Sigmoid colon (tissue), 7 donors: ENCODE measurements around the gene PLXND1. TPM values are rescaled to one million over a fixed set of nuclear protein-coding genes. Genes with fewer than 3 reads are reported as not detected.

ENCODE experiments used
- DNase-seq: peaks from one replicate; pipeline ENCODE4 v3.0.0-alpha.2; 2019
- H3K27ac ChIP-seq, 4 donors: fragments of 200-600 bp; sonication (generic); one replicate each; pipeline ENCODE4 v1.5.1; 2016 to 2019; ENCODE audit warnings: mild to moderate bottlenecking in 1 of 4
- H3K27me3 ChIP-seq, 3 donors: fragments of 200-600 bp; sonication (generic); one replicate each; pipeline ENCODE4 v1.5.1; 2019; ENCODE audit warnings: mild to moderate bottlenecking in 1 of 3
- H3K36me3 ChIP-seq, 4 donors: fragments of 200-600 bp; sonication (generic); one replicate each; pipeline ENCODE4 v1.5.1; 2016 to 2019
- H3K4me1 ChIP-seq, 4 donors: fragments of 200-600 bp; sonication (generic); one replicate each; pipeline ENCODE4 v1.5.1; 2017 to 2019
- H3K4me3 ChIP-seq, 4 donors: fragments of 200-600 bp; sonication (generic); one replicate each; pipeline ENCODE4 v1.5.1; 2017 to 2019; ENCODE audit warnings: mild to moderate bottlenecking in 2 of 4, moderate library complexity in 1 of 4
- H3K9me3 ChIP-seq, 4 donors: fragments of 200-600 bp in 3 of 4; sonication (generic) in 3 of 4; one replicate each; pipeline versions ENCODE4 v1.5.1 to v1.6.1; 2013 to 2019
- EP300 ChIP-seq, 4 donors: sonication (generic); formaldehyde crosslinking; IDR thresholded peaks; one replicate each; pipeline ENCODE4 v1.6.1; 2017; ENCODE audit warnings: antibody characterized with exemption in 4 of 4
- POLR2A ChIP-seq, 2 donors: fragments of 450-650 bp; IDR thresholded peaks; one replicate each; pipeline ENCODE4 v1.6.1; 2016; ENCODE audit warnings: antibody characterized with exemption in 2 of 2, mild to moderate bottlenecking in 2 of 2, moderate library complexity in 2 of 2
- POLR2AphosphoS5 ChIP-seq, 4 donors: sonication (generic); formaldehyde crosslinking; IDR thresholded peaks; one replicate each; pipeline ENCODE4 v1.6.1; 2017; ENCODE audit warnings: antibody characterized with exemption in 4 of 4
- WGBS, 2 donors: extraction: QIAGEN DNeasy Blood & Tissue Kit; methylation state at CpG; one replicate each; pipeline ENCODE4 v1.1.7; 2013; 5-methylcytosine and 5-hydroxymethylcytosine counted together
- intact Hi-C: fragments of 100-400 bp; cut with DNase I; formaldehyde crosslinking; loops from one replicate; pipeline ENCODE4 v1.15.1; 2023
- polyA plus RNA-seq, 3 donors: library from polyadenylated mRNA; stranded (reverse); fragments of 200-250 nt; gene quantifications; one replicate each; pipeline ENCODE4 v1.2.3, GENCODE V29; 2013
- total RNA-seq, 4 donors: library from RNA; depleted of rRNA; stranded (reverse); fragments of >200 nt; gene quantifications; one replicate each; pipeline ENCODE4 v1.1.0, GENCODE V29; 2016
- TF ChIP-seq, protein P1 (sequence below), 4 experiments: fragments of 450-650 bp in 3 of 4; fragments of 200-600 bp in 1 of 4; IDR thresholded peaks; one replicate each; pipeline ENCODE4 v1.5.1; 2016 to 2019; ENCODE audit warnings: antibody characterized with exemption in 4 of 4, mild to moderate bottlenecking in 3 of 4, moderate library complexity in 2 of 4
- donor health status: healthy with polysubstance abuse.
- donor health status: Bipolar disorder and iron deficiency.
- donor health status: healthy.

The PLXND1 gene
- total and polyA plus RNA-seq, 7 donors = 9.6 to 77.0 (median 42.0) TPM

DNA sequence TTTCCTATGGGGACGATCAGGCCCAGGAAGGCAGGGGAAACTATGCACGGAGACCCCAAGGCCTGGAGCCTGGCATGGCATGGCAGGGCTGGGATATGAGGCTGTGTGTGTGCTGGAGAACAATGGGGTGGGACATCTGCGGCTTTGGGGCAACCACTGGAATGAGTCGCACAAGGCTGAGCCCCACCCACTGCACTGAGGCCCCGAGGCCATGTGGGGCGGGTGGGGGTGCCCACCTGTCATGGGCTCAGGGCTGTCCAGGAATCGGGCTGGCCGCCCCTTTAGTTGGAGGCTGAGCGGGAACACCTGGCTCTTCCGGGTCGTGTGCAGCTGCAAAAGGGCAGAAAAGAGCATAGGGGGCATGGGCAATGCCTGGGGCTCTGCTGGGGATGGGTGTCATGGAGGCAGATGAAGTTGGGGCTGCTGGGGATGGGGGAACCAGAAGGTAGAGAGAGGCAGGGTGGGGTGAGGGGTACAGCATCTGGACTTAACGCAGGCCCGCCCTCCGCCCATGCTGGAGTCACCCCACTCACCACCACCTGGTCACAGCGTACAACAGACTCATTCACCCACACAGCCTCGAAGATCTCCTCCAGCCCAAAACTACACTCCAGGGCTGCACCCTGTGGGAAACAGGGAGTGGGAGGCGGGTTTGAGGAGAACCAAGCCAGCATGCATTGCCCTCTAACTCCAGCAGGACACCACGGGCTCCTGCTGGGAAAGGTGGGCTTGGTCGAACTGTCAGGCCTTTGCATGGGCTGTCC, 31.1 kb downstream of the PLXND1 start:
- Histone ChIP-seq H3K27me3 (no peaks in the 10 kb centered on the region), H3K4me3 (no peak overlapping the region), H3K4me1 (peaks cover 0 to 17% (median 15%) of the 10 kb centered on the region in 4 donors), H3K27ac (no peak overlapping the region), H3K36me3 (peaks cover 0 to 51% (median 8%) of the 10 kb centered on the region in 4 donors), H3K9me3 (no peaks in the 10 kb centered on the region)
- intact Hi-C loops = no loop called here
- WGBS, 2 donors = 85 to 88% methylated on average over 19 of the region's 19 CpGs
- TF ChIP-seq POLR2AphosphoS5 (IDR thresholded peaks at IDR 0.05) (no peak), EP300 (IDR thresholded peaks at IDR 0.05) (no peak), POLR2A (IDR thresholded peaks at IDR 0.05) (no peak)
- TF ChIP-seq, protein P1, sequence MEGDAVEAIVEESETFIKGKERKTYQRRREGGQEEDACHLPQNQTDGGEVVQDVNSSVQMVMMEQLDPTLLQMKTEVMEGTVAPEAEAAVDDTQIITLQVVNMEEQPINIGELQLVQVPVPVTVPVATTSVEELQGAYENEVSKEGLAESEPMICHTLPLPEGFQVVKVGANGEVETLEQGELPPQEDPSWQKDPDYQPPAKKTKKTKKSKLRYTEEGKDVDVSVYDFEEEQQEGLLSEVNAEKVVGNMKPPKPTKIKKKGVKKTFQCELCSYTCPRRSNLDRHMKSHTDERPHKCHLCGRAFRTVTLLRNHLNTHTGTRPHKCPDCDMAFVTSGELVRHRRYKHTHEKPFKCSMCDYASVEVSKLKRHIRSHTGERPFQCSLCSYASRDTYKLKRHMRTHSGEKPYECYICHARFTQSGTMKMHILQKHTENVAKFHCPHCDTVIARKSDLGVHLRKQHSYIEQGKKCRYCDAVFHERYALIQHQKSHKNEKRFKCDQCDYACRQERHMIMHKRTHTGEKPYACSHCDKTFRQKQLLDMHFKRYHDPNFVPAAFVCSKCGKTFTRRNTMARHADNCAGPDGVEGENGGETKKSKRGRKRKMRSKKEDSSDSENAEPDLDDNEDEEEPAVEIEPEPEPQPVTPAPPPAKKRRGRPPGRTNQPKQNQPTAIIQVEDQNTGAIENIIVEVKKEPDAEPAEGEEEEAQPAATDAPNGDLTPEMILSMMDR (IDR thresholded peaks at IDR 0.05) = no peak
- DNase-seq = no peak

DNA sequence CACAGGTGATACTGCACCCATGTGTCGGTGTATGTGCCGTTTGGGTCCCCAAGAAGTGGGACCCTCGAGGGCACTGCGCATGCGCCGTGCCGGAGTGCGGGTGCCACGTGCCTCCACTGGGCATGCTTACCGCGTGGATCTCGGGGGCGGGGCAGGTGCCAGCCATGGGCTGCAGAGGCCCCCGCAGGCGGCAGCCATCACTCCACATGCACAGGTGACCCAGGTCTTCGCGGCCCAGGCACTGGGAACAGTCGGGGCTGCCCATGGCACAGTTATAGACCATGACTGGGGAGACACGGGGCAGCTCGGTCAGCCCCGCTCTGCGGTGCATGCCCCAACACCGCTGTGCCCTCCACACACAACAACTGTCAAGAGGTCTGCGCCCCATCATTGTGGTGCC, 32.3 kb downstream of the PLXND1 start:
- Histone ChIP-seq H3K9me3 (no peaks in the 10 kb centered on the region), H3K27ac (no peak overlapping the region), H3K4me1 (peaks cover 0 to 17% (median 15%) of the 10 kb centered on the region in 4 donors), H3K4me3 (no peak overlapping the region), H3K36me3 (peaks cover 0 to 57% (median 8%) of the 10 kb centered on the region in 4 donors), H3K27me3 (no peaks in the 10 kb centered on the region)
- TF ChIP-seq EP300 (IDR thresholded peaks at IDR 0.05) (no peak), POLR2AphosphoS5 (IDR thresholded peaks at IDR 0.05) (no peak), POLR2A (IDR thresholded peaks at IDR 0.05) (no peak)
- TF ChIP-seq, protein P1 (IDR thresholded peaks at IDR 0.05) = no peak
- 94% methylated on average over 24 of the region's 24 CpGs for WGBS, 2 donors
- intact Hi-C loops = no loop called here
- no peak for DNase-seq

DNA sequence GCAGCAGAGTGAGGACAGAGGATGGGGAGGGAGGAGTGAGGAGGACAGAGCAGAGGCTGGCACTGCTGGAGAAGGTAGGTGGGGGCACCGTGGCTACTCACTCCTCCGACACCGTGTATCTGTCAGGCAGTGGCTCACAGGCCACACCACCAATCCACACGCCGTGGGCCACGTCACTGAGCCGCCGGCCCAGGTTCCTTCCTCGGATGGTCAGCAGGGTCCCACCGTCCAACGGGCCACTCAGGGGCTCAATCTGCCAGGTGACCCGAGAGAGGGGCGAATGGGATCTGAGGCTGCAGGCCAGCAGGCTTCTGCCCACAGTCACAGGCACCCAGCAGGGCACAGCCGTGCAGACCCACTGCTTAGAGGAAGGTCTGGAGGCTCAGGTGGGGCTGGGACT, 33.0 kb downstream of the PLXND1 start:
- intact Hi-C loops = no loop called here
- 92 to 94% methylated on average over 14 of the region's 14 CpGs for WGBS, 2 donors
- Histone ChIP-seq H3K4me3 (no peak overlapping the region), H3K9me3 (no peaks in the 10 kb centered on the region), H3K36me3 (peaks cover 0 to 57% (median 8%) of the 10 kb centered on the region in 4 donors), H3K27ac (no peak overlapping the region), H3K4me1 (peaks cover 0 to 17% (median 15%) of the 10 kb centered on the region in 4 donors), H3K27me3 (no peaks in the 10 kb centered on the region)
- TF ChIP-seq EP300 (IDR thresholded peaks at IDR 0.05) (no peak), POLR2A (IDR thresholded peaks at IDR 0.05) (no peak), POLR2AphosphoS5 (IDR thresholded peaks at IDR 0.05) (no peak)
- TF ChIP-seq, protein P1 (IDR thresholded peaks at IDR 0.05) = no peak
- no peak for DNase-seq

DNA sequence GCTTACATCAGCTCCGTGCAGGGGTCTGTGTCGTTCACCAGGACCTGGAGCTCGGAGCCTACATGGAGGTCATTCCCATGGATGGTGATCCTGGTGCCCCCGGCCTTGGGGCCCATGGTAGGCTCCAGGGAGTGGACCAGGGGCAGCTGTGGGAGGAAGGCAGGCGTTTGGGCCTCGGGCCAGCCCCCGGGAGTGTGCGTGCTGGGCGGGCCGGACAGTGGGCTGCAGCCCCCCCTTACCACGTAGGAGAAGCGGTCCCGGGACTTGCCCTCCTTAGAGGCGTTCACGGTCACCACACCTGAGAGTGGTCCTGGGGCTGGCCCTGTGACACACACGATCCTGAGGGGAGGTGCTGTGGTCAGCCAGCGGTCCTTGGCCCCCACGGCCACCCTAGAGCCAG, 33.9 kb downstream of the PLXND1 start:
- intact Hi-C loops = no loop called here
- peaks cover 0 to 50% (median 8%) of the 10 kb centered on the region in 4 donors for H3K36me3 ChIP-seq
- H3K4me3 ChIP-seq = no peak overlapping the region
- DNase-seq = no peak
- WGBS, 2 donors = 87 to 89% methylated on average over 18 of the region's 18 CpGs
- peaks cover 0 to 10% (median 9%) of the 10 kb centered on the region in 4 donors for H3K4me1 ChIP-seq
- H3K9me3 ChIP-seq = no peaks in the 10 kb centered on the region
- no peak overlapping the region for H3K27ac ChIP-seq
- TF ChIP-seq EP300 (IDR thresholded peaks at IDR 0.05) = no peak
- no peak for TF ChIP-seq POLR2A (IDR thresholded peaks at IDR 0.05)
- TF ChIP-seq, protein P1 (IDR thresholded peaks at IDR 0.05) = no peak
- no peak for TF ChIP-seq POLR2AphosphoS5 (IDR thresholded peaks at IDR 0.05)
- no peaks in the 10 kb centered on the region for H3K27me3 ChIP-seq
